IPS-NIHi7 (cell line): ENCODE measurements around the gene VAT1L.
A peak's percentile ranks its signal among the peaks of the same experiment; 100 is the strongest.

Experiments used
- DNase-seq: peaks from one replicate; pipeline ENCODE4 v3.0.0; 2012; ENCODE audit warnings: mixed read lengths; ENCODE audit errors: extremely low spot score

Gene VAT1L

GRCh38 chr16:77781091-77781490 lies 7.3 kb upstream of the VAT1L start:
- no peak for DNase-seq

GRCh38 chr16:77782694-77783093 lies 5.7 kb upstream of the VAT1L start:
- peak; percentile 29 for DNase-seq

- DNase-seq: no peak
These were observed 3.7 kb upstream of the VAT1L start for GRCh38 chr16:77784441-77785372.

- DNase-seq: no peak
These were observed 3.0 kb upstream of the VAT1L start for GRCh38 chr16:77785373-77785764.

GRCh38 chr16:77786186-77786847 lies 2.0 kb upstream of the VAT1L start:
- DNase-seq: no peak

GRCh38 chr16:77787452-77787851 lies 912 bp upstream of the VAT1L start:
- DNase-seq: no peak

GRCh38 chr16:77789085-77790008 lies 983 bp downstream of the VAT1L start:
- DNase-seq: peak; percentile 23

- no peak for DNase-seq
These were observed 1.6 kb downstream of the VAT1L start for GRCh38 chr16:77790009-77790372.

GRCh38 chr16:77790912-77791311 lies 2.5 kb downstream of the VAT1L start:
- DNase-seq: no peak

GRCh38 chr16:77793417-77793816 lies 5.1 kb downstream of the VAT1L start:
- DNase-seq: no peak

GRCh38 chr16:77794586-77794985 lies 6.2 kb downstream of the VAT1L start:
- DNase-seq: no peak

- DNase-seq: no peak
These were observed 13.5 kb downstream of the VAT1L start for GRCh38 chr16:77801817-77802216.

- DNase-seq: no peak
These were observed 17.0 kb downstream of the VAT1L start for GRCh38 chr16:77805398-77805797.

GRCh38 chr16:77807021-77807420 lies 18.7 kb downstream of the VAT1L start:
- no peak for DNase-seq

GRCh38 chr16:77812856-77813500 lies 24.6 kb downstream of the VAT1L start:
- DNase-seq: no peak

- DNase-seq: no peak
These were observed 27.9 kb downstream of the VAT1L start for GRCh38 chr16:77816293-77816692.

GRCh38 chr16:77820340-77820739 lies 32.0 kb downstream of the VAT1L start:
- no peak for DNase-seq

GRCh38 chr16:77822661-77823060 lies 34.3 kb downstream of the VAT1L start:
- DNase-seq: no peak

- DNase-seq: no peak
These were observed 34.7 kb downstream of the VAT1L start for GRCh38 chr16:77823067-77823466.

GRCh38 chr16:77825196-77825595 lies 36.8 kb downstream of the VAT1L start:
- DNase-seq: no peak

- no peak for DNase-seq
These were observed 38.7 kb downstream of the VAT1L start for GRCh38 chr16:77827032-77827431.
